NCI-H146 treated with DMSO at 0.1 percent for 48 hours (cell line): ENCODE measurements around the gene VN1R5.
"Not testable (repeated sequence)": the region's sequence is repeated elsewhere in the genome, so short reads cannot be mapped to it uniquely, and the experiment has no call there.

Experiments used
- DNase-seq: peaks from one replicate; lab custom pipeline; 2025; ENCODE audit not compliant: unreplicated experiment; lab: John Stamatoyannopoulos, UW

Gene VN1R5

DNA sequence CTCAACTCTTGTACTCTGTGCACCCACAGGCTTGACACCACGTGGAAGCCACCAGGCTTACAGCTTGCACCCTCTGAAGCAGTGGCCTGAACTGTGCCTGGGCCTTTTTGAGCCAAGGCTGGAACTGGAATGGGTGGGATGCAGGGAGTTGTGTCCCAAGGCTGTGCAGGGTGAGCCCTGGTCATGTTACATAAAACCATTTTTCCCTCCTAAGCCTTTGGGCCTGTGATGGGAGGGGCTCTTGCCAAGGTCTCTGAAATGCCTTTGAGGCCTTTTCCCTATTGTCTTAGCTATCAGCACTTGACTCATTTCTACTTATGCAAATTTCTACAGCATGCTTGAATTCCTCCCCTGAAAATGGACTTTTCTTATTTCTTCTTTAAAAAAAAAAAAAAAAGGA lies 14.1 kb downstream of the VN1R5 start:
- DNase-seq: no peak

- no peak for DNase-seq
These were observed 17.1 kb downstream of the VN1R5 start for GRCh38 chr1:247273013-247273412.

DNA sequence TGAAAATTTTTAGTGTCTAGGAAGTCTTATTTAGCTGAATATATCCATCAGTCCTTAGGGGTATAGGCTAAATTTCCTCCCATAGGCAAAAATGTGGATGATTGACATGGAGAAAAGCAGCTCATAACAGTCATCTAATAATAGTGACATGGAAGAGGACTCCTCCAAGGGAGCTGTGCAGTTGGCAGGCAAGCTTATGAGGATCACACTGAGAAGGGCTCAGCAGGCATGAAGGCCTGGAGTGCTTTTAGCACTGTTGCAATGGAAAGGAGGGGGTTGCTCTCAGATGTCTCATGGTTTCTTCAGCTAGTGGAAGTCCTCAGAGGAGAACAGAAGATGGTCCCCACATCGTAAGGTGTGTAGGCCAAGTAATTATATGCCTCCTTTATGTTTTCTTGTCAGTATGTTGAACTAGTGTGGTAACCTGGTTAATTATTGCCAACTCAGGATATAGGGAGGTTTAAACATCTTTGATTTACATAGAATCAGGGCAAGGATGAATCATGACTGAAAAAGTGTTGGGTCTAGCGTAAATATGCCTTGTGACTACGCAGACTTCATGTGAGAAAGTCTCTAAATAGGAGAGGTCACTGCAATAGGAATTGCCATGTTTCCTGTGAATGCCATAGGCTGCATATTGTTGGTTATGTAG lies 18.9 kb downstream of the VN1R5 start:
- no peak for DNase-seq

- DNase-seq: no peak
These were observed 21.3 kb downstream of the VN1R5 start for GRCh38 chr1:247277191-247277590.

DNA sequence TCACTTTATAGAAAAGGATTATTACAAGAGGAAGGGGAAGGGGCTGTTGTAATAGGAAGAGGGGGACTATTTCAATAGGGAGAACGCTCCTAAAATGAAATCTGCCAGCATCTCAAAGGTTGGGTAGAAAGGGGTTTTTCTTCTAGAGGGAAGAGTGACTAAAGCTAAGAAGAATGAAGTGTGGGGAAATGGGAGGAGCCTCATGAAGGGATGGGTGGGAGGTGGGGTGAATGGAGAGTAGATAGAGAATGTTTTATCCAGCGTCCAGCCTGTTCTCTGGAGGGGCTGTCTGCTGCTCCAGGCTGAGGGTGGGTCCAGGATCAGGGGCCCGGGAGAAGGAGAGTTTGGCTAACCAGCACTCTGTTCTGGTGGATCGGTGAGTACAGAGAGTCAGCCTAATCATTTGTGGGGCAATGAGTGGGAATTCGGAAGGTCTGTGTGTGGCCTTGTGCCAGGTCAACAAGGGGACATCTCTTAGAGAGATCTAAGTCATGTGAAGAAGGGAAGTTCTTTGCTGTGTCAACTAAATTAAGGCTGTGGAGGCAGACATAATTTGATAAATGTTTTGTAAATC lies 25.2 kb downstream of the VN1R5 start:
- no peak for DNase-seq

DNA sequence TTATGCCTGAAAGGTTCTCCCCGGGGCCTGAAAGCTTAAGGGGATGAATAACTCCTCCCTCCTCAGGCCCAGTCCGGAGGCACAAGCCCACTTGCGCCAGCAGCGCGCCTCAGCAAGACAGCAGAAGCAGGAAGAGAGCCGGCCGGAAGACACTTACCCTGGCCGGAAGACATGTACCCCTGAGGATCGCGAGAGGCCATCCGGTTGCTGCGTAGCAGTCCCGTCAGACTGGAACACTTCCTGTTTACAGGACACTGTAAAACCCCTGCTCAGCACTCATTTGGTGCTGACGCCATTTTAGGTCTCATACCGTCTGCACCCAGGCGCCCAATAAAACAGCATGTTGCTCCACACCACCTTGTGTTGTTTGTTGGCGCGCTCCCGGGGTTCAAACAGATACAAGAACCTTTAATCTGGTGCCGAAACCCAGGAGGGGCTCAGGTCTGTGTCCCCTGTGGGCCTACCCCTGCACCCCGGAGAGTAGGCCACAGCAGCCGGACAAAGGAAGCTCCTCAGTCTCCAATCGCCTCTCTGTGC lies 30.3 kb downstream of the VN1R5 start:
- no peak for DNase-seq

DNA sequence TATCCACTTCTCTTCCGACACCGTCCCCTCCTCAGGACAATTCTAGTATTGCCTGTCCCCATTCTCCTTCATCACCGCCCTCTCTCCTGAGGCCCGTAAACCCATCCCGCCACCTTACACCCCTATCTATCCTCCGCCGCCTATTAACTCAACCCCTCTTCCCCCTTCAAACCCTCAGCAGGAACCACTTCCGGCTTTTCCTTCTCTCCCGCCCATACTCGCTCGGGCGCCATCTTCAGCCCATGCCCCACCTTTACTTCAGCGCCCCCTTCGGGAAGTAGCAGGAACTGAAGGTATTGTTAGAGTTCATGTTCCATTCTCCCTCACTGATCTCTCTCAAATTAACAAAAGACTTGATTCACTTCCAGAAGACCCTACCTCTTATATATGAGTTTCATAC lies 31.6 kb downstream of the VN1R5 start:
- no peak for DNase-seq

DNA sequence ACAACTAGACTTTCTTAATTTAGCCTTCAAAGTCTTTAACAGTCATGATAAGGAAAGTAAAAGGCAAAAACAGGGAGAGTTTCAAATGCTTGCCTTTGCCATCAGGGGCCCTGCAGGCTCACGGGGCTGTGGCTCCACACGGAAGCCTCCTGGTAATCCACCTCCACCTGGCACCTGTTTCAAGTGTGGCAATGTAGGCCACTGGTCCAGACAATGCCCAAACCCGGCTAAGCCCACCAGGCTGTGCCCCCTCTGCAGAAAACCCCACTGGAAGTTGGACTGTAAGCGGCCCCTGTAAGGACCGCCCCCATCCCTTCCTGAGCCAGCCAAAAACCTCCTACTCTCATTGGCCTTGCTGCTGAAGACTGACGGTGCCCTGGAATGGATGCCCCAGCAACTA lies 32.5 kb downstream of the VN1R5 start:
- DNase-seq: no peak

- DNase-seq: not testable (repeated sequence)
These were observed 33.5 kb downstream of the VN1R5 start for GRCh38 chr1:247289274-247289892.

- no peak for DNase-seq
These were observed 34.7 kb downstream of the VN1R5 start for GRCh38 chr1:247290576-247290975.

GRCh38 chr1:247291161-247291560 lies 35.3 kb downstream of the VN1R5 start:
- DNase-seq: no peak

DNA sequence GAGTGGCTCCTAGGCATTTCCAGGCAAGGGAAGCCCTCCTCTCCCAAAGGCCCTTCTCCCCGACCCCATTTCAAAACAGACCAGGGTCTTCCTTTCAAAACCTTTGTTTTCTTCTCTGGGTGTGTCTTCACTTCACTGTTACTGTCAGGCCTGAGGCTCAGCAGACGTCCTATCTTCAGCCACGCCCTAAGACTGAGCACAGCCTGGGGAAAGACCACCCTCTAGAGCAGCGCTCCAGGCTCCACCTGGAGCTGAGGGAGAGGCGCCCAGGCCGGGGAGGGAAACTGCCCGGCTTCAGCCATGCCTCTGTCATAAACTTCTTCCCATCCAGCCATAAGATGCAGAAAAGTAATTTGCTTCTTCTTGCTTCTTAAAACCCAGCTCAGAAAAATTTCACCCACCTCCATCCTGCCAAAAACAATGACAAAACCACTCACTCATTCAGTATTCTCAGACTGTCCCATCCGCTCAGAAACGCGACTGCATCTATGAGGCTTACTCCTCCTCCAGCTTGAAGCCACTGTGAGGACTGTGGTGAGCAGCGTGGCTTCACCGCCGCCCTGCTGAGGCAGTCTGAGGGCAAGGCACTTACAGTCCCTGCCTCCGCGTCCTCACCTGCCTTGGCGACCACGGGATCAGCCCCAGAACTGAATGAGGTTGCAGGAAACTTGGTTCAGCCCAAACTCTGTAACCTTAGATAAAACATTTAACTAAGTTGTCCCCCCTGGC lies 36.1 kb downstream of the VN1R5 start:
- DNase-seq: no peak

DNA sequence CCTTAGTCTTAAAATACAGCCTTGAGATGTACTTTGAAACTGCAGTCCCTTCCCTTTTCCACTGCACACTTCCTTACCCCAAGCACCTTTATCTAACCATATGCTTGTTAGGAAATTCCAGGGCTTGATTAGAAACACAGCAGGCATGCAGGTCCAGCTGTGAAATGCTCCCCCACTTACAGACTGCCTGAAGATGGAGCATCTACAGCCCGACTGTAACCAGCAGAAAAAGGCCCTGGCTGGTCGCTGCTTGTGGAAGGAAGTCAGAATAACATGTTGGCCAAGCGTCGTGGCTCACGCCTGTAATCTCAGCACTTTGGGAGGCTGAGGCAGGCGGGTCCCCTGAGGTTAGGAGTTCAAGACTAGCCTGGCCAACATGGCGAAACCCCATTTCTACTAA lies 37.2 kb downstream of the VN1R5 start:
- no peak for DNase-seq

DNA sequence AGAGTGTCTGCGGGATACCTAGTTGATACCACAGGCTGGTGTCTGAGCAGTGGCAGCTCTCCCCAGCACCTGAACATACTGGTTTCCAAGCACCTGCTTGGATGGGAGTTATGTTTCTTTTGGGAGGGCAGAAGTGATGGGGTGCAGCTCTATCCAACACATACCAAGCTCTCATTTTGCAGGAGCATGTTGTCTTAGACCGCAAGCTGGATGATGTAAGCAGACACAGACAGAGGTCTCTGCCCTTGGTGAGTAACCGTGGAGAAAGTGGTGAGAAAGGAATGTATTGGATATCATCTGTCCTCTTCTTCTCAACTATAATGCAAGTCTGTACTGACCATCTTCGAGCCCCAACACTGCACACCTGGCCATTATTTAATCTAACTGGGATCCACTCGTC lies 38.4 kb downstream of the VN1R5 start:
- no peak for DNase-seq

- DNase-seq: no peak
These were observed 39.4 kb downstream of the VN1R5 start for GRCh38 chr1:247295274-247295684.

GRCh38 chr1:247295746-247296145 lies 39.9 kb downstream of the VN1R5 start:
- DNase-seq: no peak

- DNase-seq: no peak
These were observed 40.8 kb downstream of the VN1R5 start for GRCh38 chr1:247296599-247297180.

GRCh38 chr1:247297263-247298123 lies 41.6 kb downstream of the VN1R5 start:
- peak; percentile 23 for DNase-seq

DNA sequence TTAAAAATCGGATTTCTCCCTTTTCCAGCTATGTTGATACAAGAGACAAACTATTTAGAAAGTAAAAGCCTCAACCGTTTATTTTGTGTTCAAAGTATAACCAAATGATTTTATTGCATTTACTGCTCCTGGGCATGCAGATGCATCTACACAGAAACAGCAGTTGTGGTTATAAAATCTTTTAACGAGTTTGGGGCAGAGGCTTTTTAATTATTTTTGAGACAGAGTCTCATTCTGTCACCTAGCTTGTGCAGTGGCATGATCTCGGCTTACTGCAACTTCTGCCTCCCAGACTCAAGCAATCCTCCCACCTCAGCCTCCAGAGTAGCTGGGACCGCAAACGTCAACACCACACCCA lies 42.2 kb downstream of the VN1R5 start:
- DNase-seq: no peak

- no peak for DNase-seq
These were observed 42.8 kb downstream of the VN1R5 start for GRCh38 chr1:247298701-247299100.
